Neutrophil (primary cell): ENCODE data around the gene COL1A1.

Experiments
- H3K27ac ChIP-seq: fragments of 200-600 bp; sonication (generic); 2 replicates; pipeline ENCODE4 v1.5.1; 2016; ENCODE audit warnings: mild to moderate bottlenecking, moderate library complexity
- H3K27me3 ChIP-seq: fragments of 200-600 bp; sonication (generic); 2 replicates; pipeline ENCODE4 v1.6.0; 2016; ENCODE audit warnings: mild to moderate bottlenecking
- H3K36me3 ChIP-seq: fragments of 200-600 bp; sonication (generic); 2 replicates; pipeline ENCODE4 v1.5.1; 2017
- H3K4me1 ChIP-seq, 2 experiments: fragments of 200-600 bp in 1 of 2; sonication (generic) in 1 of 2; 1 replicate in 1 of 2; 2 replicates in 1 of 2; pipeline versions ENCODE4 v1.5.1 to v1.6.1; 2013 to 2016; ENCODE audit warnings: low read depth in 1 of 2, low read length in 1 of 2, mild to moderate bottlenecking in 1 of 2, moderate library complexity in 1 of 2; ENCODE audit not compliant: control insufficient read depth in 1 of 2, insufficient read depth in 1 of 2
- H3K4me3 ChIP-seq, 2 experiments: fragments of 200-600 bp in 1 of 2; sonication (generic) in 1 of 2; 1 replicate in 1 of 2; 2 replicates in 1 of 2; pipeline ENCODE4 v1.5.1; 2013 to 2016; ENCODE audit warnings: low read depth in 1 of 2, low read length in 1 of 2, mild to moderate bottlenecking in 1 of 2, moderate library complexity in 1 of 2
- H3K9me3 ChIP-seq: fragments of 200-600 bp; sonication (generic); 2 replicates; pipeline ENCODE4 v1.5.1; 2016
- TF ChIP-seq, protein P1 (sequence below): fragments of 200-600 bp; sonication (generic); IDR thresholded peaks from 2 replicates; pipeline ENCODE4 v1.5.1; 2016; ENCODE audit warnings: antibody characterized with exemption

COL1A1 gene

GRCh38 chr17:50222922-50223321 lies 21.5 kb upstream of the COL1A1 start:
- no peak overlapping the region for H3K27ac ChIP-seq
- TF ChIP-seq, protein P1, sequence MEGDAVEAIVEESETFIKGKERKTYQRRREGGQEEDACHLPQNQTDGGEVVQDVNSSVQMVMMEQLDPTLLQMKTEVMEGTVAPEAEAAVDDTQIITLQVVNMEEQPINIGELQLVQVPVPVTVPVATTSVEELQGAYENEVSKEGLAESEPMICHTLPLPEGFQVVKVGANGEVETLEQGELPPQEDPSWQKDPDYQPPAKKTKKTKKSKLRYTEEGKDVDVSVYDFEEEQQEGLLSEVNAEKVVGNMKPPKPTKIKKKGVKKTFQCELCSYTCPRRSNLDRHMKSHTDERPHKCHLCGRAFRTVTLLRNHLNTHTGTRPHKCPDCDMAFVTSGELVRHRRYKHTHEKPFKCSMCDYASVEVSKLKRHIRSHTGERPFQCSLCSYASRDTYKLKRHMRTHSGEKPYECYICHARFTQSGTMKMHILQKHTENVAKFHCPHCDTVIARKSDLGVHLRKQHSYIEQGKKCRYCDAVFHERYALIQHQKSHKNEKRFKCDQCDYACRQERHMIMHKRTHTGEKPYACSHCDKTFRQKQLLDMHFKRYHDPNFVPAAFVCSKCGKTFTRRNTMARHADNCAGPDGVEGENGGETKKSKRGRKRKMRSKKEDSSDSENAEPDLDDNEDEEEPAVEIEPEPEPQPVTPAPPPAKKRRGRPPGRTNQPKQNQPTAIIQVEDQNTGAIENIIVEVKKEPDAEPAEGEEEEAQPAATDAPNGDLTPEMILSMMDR = no peak
- H3K9me3 ChIP-seq = no peaks in the 10 kb centered on the region
- no peaks in the 10 kb centered on the region for H3K36me3 ChIP-seq
- H3K4me3 ChIP-seq = no peak overlapping the region
- H3K27me3 ChIP-seq = peaks cover 6% of the 10 kb centered on the region
- H3K4me1 ChIP-seq = peaks cover 11 to 13% of the 10 kb centered on the region in 2 experiments

GRCh38 chr17:50221864-50222545 lies 20.6 kb upstream of the COL1A1 start:
- Histone ChIP-seq H3K27ac (peak overlapping the region; percentile 26), H3K27me3 (peaks cover 6% of the 10 kb centered on the region), H3K4me1 (peaks cover 11 to 13% of the 10 kb centered on the region in 2 experiments), H3K36me3 (no peaks in the 10 kb centered on the region), H3K4me3 (peak overlapping the region in 1 of 2 experiments; percentile 8), H3K9me3 (no peaks in the 10 kb centered on the region)
- TF ChIP-seq, protein P1 = no peak

- H3K36me3 ChIP-seq = no peaks in the 10 kb centered on the region
- TF ChIP-seq, protein P1 = no peak
- no peaks in the 10 kb centered on the region for H3K9me3 ChIP-seq
- H3K27ac ChIP-seq = peak overlapping the region; percentile 26
- H3K4me3 ChIP-seq = peak overlapping the region in 1 of 2 experiments; percentile 8
- H3K27me3 ChIP-seq = peaks cover 6% of the 10 kb centered on the region
- H3K4me1 ChIP-seq = peaks cover 11 to 13% of the 10 kb centered on the region in 2 experiments
These were observed 19.9 kb upstream of the COL1A1 start for GRCh38 chr17:50221266-50221863.

DNA sequence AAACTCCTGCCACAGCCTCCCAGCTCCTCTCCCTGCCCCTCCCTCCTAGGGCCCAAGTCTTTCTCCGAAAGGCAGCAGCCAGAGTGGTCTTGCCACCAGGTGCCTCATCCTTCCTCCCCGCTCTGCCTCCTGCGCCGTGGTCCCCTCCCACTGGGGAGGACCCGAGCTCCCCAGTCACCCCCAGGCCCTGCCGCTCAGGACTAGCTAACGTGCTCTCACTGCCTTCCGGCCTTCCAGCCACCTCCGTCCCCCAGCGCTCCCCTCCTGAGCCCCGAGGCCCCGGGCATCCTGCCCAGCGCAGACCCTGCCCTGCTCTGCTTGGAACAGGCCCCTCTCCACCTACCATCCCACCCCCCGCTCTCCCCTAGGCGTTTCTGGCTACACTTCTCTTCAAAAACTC lies 19.4 kb upstream of the COL1A1 start:
- Histone ChIP-seq H3K4me1 (peaks cover 11 to 13% of the 10 kb centered on the region in 2 experiments), H3K4me3 (no peak overlapping the region), H3K27me3 (peaks cover 6% of the 10 kb centered on the region), H3K27ac (no peak overlapping the region), H3K9me3 (no peaks in the 10 kb centered on the region), H3K36me3 (no peaks in the 10 kb centered on the region)
- TF ChIP-seq, protein P1 = no peak

DNA sequence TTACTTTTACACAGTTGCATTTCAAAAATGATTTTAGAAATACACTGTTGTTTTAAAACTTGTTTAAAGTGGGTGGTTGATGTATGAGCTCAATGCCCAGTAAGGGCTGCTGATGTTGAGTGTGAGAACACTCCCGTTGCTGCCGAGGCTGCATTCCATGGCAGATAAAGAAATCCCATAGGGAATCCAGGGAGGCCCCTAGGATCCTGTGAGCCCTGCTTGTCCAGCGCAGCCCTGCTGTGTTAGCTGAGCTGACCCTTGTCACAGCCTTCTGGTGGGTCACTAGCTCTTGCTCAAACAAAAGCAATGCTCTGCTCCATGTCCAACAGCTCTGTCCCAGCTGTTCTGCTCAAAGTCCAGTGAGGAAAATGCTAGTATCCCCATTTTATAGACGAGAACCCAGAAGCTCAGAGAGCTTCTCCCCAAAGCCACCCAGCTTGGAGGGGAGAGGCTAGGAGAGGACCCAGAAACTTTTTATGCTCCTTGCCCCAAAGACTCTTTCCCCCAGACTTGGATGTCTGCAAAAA lies 18.6 kb upstream of the COL1A1 start:
- TF ChIP-seq, protein P1 = no peak
- H3K27me3 ChIP-seq = peaks cover 6% of the 10 kb centered on the region
- no peak overlapping the region for H3K4me3 ChIP-seq
- H3K27ac ChIP-seq = no peak overlapping the region
- peaks cover 11 to 13% of the 10 kb centered on the region in 2 experiments for H3K4me1 ChIP-seq
- H3K36me3 ChIP-seq = no peaks in the 10 kb centered on the region
- no peaks in the 10 kb centered on the region for H3K9me3 ChIP-seq
